NK-92 (cell line): Measurements from ENCODE around the gene FURIN.
"Not testable (repeated sequence)": the region's sequence is repeated elsewhere in the genome, so short reads cannot be mapped to it uniquely, and the experiment has no call there.

Source experiments
- DNase-seq: peaks from one replicate; lab custom pipeline; 2025; ENCODE audit not compliant: unreplicated experiment; lab: John Stamatoyannopoulos, UW

Gene FURIN

GRCh38 chr15:90840954-90841353 is 27.4 kb upstream of the FURIN start:
- DNase-seq, result no peak

GRCh38 chr15:90844696-90845095 is 23.7 kb upstream of the FURIN start:
- DNase-seq, result no peak

- no peak for DNase-seq
Measured at GRCh38 chr15:90845201-90845949, 23.0 kb upstream of the FURIN start.

GRCh38 chr15:90849424-90849823 is 19.0 kb upstream of the FURIN start:
- DNase-seq, result not testable (repeated sequence)

GRCh38 chr15:90851114-90851513 is 17.3 kb upstream of the FURIN start:
- no peak for DNase-seq

- DNase-seq, result no peak
Measured at GRCh38 chr15:90851940-90852339, 16.4 kb upstream of the FURIN start.

- DNase-seq, result no peak
Measured at GRCh38 chr15:90855139-90855538, 13.2 kb upstream of the FURIN start.

GRCh38 chr15:90857337-90857736 is 11.1 kb upstream of the FURIN start:
- DNase-seq, result no peak

GRCh38 chr15:90857883-90858443 is 10.4 kb upstream of the FURIN start:
- no peak for DNase-seq

- DNase-seq, result no peak
Measured at GRCh38 chr15:90859234-90860131, 8.9 kb upstream of the FURIN start.

- DNase-seq, result no peak
Measured at GRCh38 chr15:90860450-90860849, 7.9 kb upstream of the FURIN start.

GRCh38 chr15:90860942-90861675 is 7.3 kb upstream of the FURIN start:
- DNase-seq, result no peak

GRCh38 chr15:90862487-90862886 is 5.9 kb upstream of the FURIN start:
- DNase-seq, result no peak

- DNase-seq, result no peak
Measured at GRCh38 chr15:90862964-90863778, 5.2 kb upstream of the FURIN start.

- no peak for DNase-seq
Measured at GRCh38 chr15:90863987-90864386, 4.4 kb upstream of the FURIN start.

- DNase-seq, result no peak
Measured at GRCh38 chr15:90864507-90864906, 3.9 kb upstream of the FURIN start.

- no peak for DNase-seq
Measured at GRCh38 chr15:90865702-90866101, 2.7 kb upstream of the FURIN start.

- DNase-seq, result no peak
Measured at GRCh38 chr15:90866161-90866715, 2.1 kb upstream of the FURIN start.

GRCh38 chr15:90866800-90867199 is 1.6 kb upstream of the FURIN start:
- no peak for DNase-seq

- DNase-seq, result no peak
Measured at GRCh38 chr15:90869140-90869541, 753 bp downstream of the FURIN start.
